Measurements from ENCODE around the gene MBD6. TPM values are rescaled to one million over a fixed set of nuclear protein-coding genes. Genes with fewer than 3 reads are reported as not detected.

MBD6 gene
- total RNA-seq, 1 experiment from 2014 or later, result 66.8 TPM

DNA sequence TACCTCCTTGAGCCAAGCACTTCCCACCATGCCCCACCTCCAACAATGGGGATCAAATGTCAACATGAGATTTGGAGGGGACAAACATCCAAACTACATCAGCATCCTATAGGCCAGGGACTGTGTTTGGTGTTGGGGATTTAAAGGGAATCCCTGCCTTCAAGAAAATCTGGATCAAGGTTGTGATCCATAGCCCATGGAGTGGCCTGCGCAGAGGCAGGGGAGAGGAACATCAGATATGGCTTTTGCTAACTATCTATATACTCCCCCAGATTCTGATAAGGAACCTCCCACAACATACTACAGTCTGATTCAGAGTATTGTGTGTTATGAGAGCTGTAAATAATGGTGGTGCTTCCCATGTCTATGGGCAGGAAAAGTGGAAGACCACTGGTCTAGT, 32.3 kb downstream of the MBD6 start:
- no peak for TF ChIP-seq CTCF (conservative IDR thresholded peaks at IDR 0.05)
- H4K5ac ChIP-seq (ENCODE audit: insufficient read length, low read depth, low read length), result no peak overlapping the region
- peaks cover 37 to 47% of the 10 kb centered on the region in 2 experiments for H3K4me1 Mint-ChIP-seq

More for the DNA sequence above, 32.3 kb downstream of the MBD6 start:
- Histone ChIP-seq H3K27ac (ENCODE audit: insufficient read length, low read depth, low read length) (no peak overlapping the region), H3K4ac (ENCODE audit: low read depth, low read length) (no peak overlapping the region), H3K18ac (ENCODE audit: insufficient read length, low read depth, low read length) (no peak overlapping the region), H3K9ac (ENCODE audit: extremely low read depth, insufficient read length, low read length) (no peak overlapping the region), H2BK5ac (ENCODE audit: insufficient read length, low read length) (no peak overlapping the region), H4K8ac (replicated peaks; ENCODE audit: insufficient read length, low read depth, low read length) (no peak overlapping the region), H2BK20ac (ENCODE audit: low read depth, low read length, poor library complexity, severe bottlenecking) (no peak overlapping the region), H3K14ac (ENCODE audit: insufficient read depth, low read length) (no peak overlapping the region), H3K27me3 (ENCODE audit: insufficient read depth, low read length) (no peaks in the 10 kb centered on the region), H2AK5ac (ENCODE audit: insufficient read length, low read length) (no peak overlapping the region), H2AFZ (ENCODE audit: low read length) (no peak overlapping the region), H2BK12ac (ENCODE audit: insufficient read length, low read depth, low read length) (no peak overlapping the region), H3K23me2 (ENCODE audit: insufficient read length, low read depth, low read length, poor library complexity, severe bottlenecking) (peaks cover 5% of the 10 kb centered on the region), H3K56ac (ENCODE audit: insufficient read length, low read depth, low read length) (no peak overlapping the region), H2BK15ac (ENCODE audit: low read depth, low read length) (no peak overlapping the region), H3K79me1 (ENCODE audit: insufficient read depth, low read depth, low read length, poor library complexity, severe bottlenecking) (peaks cover 3% of the 10 kb centered on the region), H2BK120ac (ENCODE audit: low read depth, low read length, poor library complexity, severe bottlenecking) (no peak overlapping the region), H3K4me2 (ENCODE audit: insufficient read depth, insufficient read length, low read length) (no peak overlapping the region), H3K4me1 (ENCODE audit: insufficient read depth, low read length) (no peaks in the 10 kb centered on the region), H3K79me2 (ENCODE audit: insufficient read depth, low read length) (peaks cover 3% of the 10 kb centered on the region; the same call in 1 of the 2 replicates), H3T11ph (ENCODE audit: low read length) (no peak overlapping the region), H4K91ac (ENCODE audit: insufficient read length, low read depth, low read length) (no peak overlapping the region), H3K9me3 (ENCODE audit: control insufficient read depth, low read depth, low read length) (no peaks in the 10 kb centered on the region), H4K20me1 (ENCODE audit: control insufficient read depth, insufficient read depth, insufficient read length) (no peaks in the 10 kb centered on the region), H3K23ac (ENCODE audit: insufficient read length, low read depth, low read length) (no peak overlapping the region)
- DNase-seq, result no peak
- peaks cover 3 to 4% (median 3%) of the 10 kb centered on the region in 3 experiments; a peak in 4 of 7 replicates for H3K36me3 Mint-ChIP-seq (ENCODE audit: insufficient read depth in 1 of 3, low read depth in 3 of 3)
- no peak overlapping the region for H3K27ac Mint-ChIP-seq
- H3K4me3 Mint-ChIP-seq, result no peak overlapping the region
- H3K9me3 Mint-ChIP-seq, result no peaks in the 10 kb centered on the region
- H3K27me3 Mint-ChIP-seq (ENCODE audit: low read depth), result peaks cover 4% of the 10 kb centered on the region
- WGBS (ENCODE audit: extremely low coverage, insufficient read length, low lambda C conversion rate), result no CpG with 5 or more reads among the region's 1 CpG

Data from H9 (cell line).